OCI-LY1 (cell line): Measurements from ENCODE around the gene UCHL5.

Experiments
- H2AFZ ChIP-seq: fragments of 200-600 bp; sonication (generic), shearing (Covaris generic); 2 replicates; pipeline ENCODE4 v1.6.0; 2014; ENCODE audit warnings: antibody characterized with exemption, mild to moderate bottlenecking, low read length
- H3F3A ChIP-seq: fragments of 200-600 bp; sonication (generic), shearing (Covaris generic); 2 replicates; pipeline ENCODE4 v1.6.0; 2014; ENCODE audit warnings: mild to moderate bottlenecking, antibody characterized with exemption, low read length, moderate library complexity; ENCODE audit not compliant: insufficient read depth
- H3K27ac ChIP-seq: fragments of 200-600 bp; sonication (generic); 2 replicates; pipeline ENCODE4 v1.5.1; 2014; ENCODE audit warnings: low read length, mixed run types, mild to moderate bottlenecking, low read depth; ENCODE audit not compliant: poor library complexity, severe bottlenecking
- H3K27me3 ChIP-seq: fragments of 200-600 bp; sonication (generic); 2 replicates; pipeline ENCODE4 v1.6.0; 2014; ENCODE audit warnings: antibody characterized with exemption, mild to moderate bottlenecking, low read length, moderate library complexity; ENCODE audit not compliant: insufficient read depth
- H3K36me3 ChIP-seq: fragments of 200-600 bp; sonication (generic); 2 replicates; pipeline ENCODE4 v1.6.1; 2014; ENCODE audit warnings: mild to moderate bottlenecking, antibody characterized with exemption, low read length, moderate library complexity, mixed read lengths; ENCODE audit not compliant: insufficient read depth
- H3K4me1 ChIP-seq: fragments of 200-600 bp; sonication (generic); 2 replicates; pipeline ENCODE4 v1.5.1; 2014; ENCODE audit warnings: mild to moderate bottlenecking, low read length, moderate library complexity; ENCODE audit not compliant: insufficient read depth, severe bottlenecking
- H3K4me2 ChIP-seq: fragments of 200-600 bp; sonication (generic), shearing (Covaris generic); 2 replicates; pipeline ENCODE4 v1.6.1; 2014; ENCODE audit warnings: low read length
- H3K4me3 ChIP-seq: fragments of 200-600 bp; sonication (generic); 2 replicates; pipeline ENCODE4 v1.5.1; 2014; ENCODE audit warnings: low read length, low read depth, mild to moderate bottlenecking, mixed read lengths; ENCODE audit not compliant: poor library complexity, severe bottlenecking
- H3K79me2 ChIP-seq: fragments of 200-600 bp; shearing (Covaris generic); 2 replicates; pipeline ENCODE4 v1.6.1; 2016; ENCODE audit warnings: mixed run types, low read length, mixed read lengths; ENCODE audit not compliant: insufficient read depth
- H3K9ac ChIP-seq: fragments of 200-600 bp; sonication (generic), shearing (Covaris generic); 2 replicates; pipeline ENCODE4 v1.6.1; 2014; ENCODE audit warnings: mild to moderate bottlenecking, low read length, mixed read lengths
- H3K9me2 ChIP-seq: fragments of 200-600 bp; sonication (generic), shearing (Covaris generic); 2 replicates; pipeline ENCODE4 v1.6.1; 2014; ENCODE audit warnings: low read depth, mild to moderate bottlenecking, low read length, mixed read lengths
- H3K9me3 ChIP-seq: fragments of 200-600 bp; shearing (Covaris generic); 2 replicates; pipeline ENCODE4 v1.6.1; 2014; ENCODE audit warnings: low read length, mixed read lengths
- H4K20me1 ChIP-seq: fragments of 200-600 bp; sonication (generic), shearing (Covaris generic); 2 replicates; pipeline ENCODE4 v1.6.0; 2016; ENCODE audit warnings: mild to moderate bottlenecking, low read length; ENCODE audit not compliant: insufficient read depth
- EZH2 ChIP-seq: fragments of 200-600 bp; sonication (generic), shearing (Covaris generic); IDR thresholded peaks from 2 replicates; pipeline ENCODE4 v1.8.0; 2017; ENCODE audit warnings: borderline replicate concordance, mixed run types, mild to moderate bottlenecking, antibody characterized with exemption, low read length, moderate library complexity, mixed read lengths
- TF ChIP-seq, protein P1 (sequence below): fragments of 200-600 bp; sonication (generic), shearing (Covaris generic); IDR thresholded peaks from 2 replicates; pipeline ENCODE4 v1.5.1; 2017; ENCODE audit warnings: mild to moderate bottlenecking, antibody characterized with exemption, low read length, moderate library complexity, mixed read lengths

Gene UCHL5

DNA sequence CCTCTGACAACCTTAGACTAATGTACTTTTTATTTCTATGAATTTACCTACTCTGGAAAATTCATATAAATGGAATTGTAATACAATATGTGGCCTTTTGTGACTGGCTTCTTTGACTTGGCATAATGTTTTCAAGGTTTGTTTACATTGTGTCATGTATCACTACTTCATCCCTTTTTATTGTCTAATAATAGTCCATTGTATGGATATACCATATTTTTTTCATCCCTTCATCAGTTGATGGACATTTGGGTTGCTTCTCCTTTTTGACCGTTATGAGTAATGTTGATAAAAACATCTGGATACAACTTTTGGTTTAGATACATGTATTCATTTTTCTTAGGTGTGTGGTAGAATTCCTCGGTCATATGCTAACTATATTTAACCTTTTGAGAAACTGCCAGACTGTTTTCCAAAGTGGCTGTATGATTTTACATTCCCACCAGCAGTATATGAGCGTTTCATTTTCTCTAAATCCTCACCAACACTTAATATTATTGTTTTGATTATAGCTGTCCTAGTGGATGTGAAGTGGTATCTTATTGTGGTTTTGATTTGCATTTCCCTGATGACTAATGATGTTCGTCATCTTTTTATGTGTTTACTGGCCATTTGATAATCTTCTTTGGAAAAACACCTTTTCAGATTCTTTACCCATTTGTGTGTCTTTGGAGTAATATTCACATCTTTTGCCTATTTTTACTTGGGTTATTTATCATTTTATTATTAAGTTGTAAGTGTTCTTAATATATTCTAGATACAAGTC lies 3.7 kb upstream of the UCHL5 start:
- Histone ChIP-seq H3K4me2 (no peak overlapping the region), H3K4me1 (peaks cover 43% of the 10 kb centered on the region), H3K27me3 (no peaks in the 10 kb centered on the region), H3K36me3 (peaks cover 11% of the 10 kb centered on the region), H3F3A (no peaks in the 10 kb centered on the region), H2AFZ (no peak overlapping the region), H3K9ac (no peak overlapping the region), H4K20me1 (no peaks in the 10 kb centered on the region), H3K79me2 (peaks cover 84% of the 10 kb centered on the region), H3K27ac (no peak overlapping the region), H3K4me3 (no peak overlapping the region), H3K9me3 (no peaks in the 10 kb centered on the region), H3K9me2 (no peaks in the 10 kb centered on the region)
- no peak for TF ChIP-seq EZH2
- TF ChIP-seq, protein P1, sequence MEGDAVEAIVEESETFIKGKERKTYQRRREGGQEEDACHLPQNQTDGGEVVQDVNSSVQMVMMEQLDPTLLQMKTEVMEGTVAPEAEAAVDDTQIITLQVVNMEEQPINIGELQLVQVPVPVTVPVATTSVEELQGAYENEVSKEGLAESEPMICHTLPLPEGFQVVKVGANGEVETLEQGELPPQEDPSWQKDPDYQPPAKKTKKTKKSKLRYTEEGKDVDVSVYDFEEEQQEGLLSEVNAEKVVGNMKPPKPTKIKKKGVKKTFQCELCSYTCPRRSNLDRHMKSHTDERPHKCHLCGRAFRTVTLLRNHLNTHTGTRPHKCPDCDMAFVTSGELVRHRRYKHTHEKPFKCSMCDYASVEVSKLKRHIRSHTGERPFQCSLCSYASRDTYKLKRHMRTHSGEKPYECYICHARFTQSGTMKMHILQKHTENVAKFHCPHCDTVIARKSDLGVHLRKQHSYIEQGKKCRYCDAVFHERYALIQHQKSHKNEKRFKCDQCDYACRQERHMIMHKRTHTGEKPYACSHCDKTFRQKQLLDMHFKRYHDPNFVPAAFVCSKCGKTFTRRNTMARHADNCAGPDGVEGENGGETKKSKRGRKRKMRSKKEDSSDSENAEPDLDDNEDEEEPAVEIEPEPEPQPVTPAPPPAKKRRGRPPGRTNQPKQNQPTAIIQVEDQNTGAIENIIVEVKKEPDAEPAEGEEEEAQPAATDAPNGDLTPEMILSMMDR: no peak

DNA sequence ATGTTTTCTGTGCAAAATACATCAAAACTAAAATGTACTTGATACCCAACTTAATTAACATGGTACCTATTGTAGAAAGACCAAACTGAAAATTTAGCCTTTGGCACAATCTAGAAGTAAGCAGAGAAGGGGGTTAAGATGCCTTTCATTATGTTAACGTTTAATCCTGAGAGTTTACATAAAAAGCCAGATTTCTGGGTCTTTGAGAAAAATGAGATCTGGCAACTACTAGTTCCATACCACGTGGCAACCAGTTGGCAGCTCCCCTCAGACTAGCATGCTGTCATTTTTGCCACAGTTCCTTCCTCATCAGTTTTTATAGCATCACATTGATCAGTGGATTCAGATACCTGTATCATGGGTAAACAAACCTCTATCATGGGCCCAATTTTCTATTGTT lies 1.8 kb upstream of the UCHL5 start:
- no peak overlapping the region for H2AFZ ChIP-seq
- H3K4me3 ChIP-seq: peak overlapping the region; percentile 90
- H3K79me2 ChIP-seq: peaks cover 88% of the 10 kb centered on the region
- H3F3A ChIP-seq: 0 out of 2 replicates have a peak, but pooled peaks cover 4% of the 10 kb centered on the region
- peak overlapping the region; percentile 89 for H3K4me2 ChIP-seq
- H4K20me1 ChIP-seq: no peaks in the 10 kb centered on the region
- no peaks in the 10 kb centered on the region for H3K27me3 ChIP-seq
- H3K27ac ChIP-seq: peak overlapping the region; percentile 80
- H3K9me2 ChIP-seq: no peaks in the 10 kb centered on the region
- TF ChIP-seq, protein P1: no peak
- no peak for TF ChIP-seq EZH2
- peaks cover 22% of the 10 kb centered on the region for H3K36me3 ChIP-seq
- H3K9ac ChIP-seq: peak overlapping the region; percentile 92
- H3K9me3 ChIP-seq: no peaks in the 10 kb centered on the region
- H3K4me1 ChIP-seq: peaks cover 42% of the 10 kb centered on the region

DNA sequence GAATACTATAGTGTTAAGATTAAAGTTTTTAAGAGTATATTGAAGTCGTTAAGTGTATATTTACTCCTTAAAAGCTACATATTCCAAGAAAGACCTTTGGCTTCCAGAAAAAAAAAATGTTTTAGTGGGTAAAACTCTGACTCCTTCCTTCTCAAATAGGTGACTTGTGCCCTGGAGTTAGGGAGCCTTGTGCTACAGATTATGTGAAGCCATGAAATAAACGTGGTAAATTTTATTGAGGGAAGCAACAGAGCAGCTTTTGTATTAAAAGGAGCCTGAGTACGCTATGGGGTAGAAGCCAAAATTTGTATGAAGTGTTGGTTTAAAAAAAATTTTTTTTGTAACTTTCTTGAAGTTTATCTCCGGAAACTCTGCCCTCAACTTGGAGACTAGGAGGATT lies 1.2 kb upstream of the UCHL5 start:
- H3K9ac ChIP-seq: peak overlapping the region; percentile 92
- peak overlapping the region; percentile 89 for H3K4me2 ChIP-seq
- no peaks in the 10 kb centered on the region for H3K9me2 ChIP-seq
- 0 out of 2 replicates have a peak, but pooled peaks cover 4% of the 10 kb centered on the region for H3F3A ChIP-seq
- TF ChIP-seq EZH2: no peak
- TF ChIP-seq, protein P1: no peak
- H2AFZ ChIP-seq: no peak overlapping the region
- peaks cover 93% of the 10 kb centered on the region for H3K79me2 ChIP-seq
- H3K4me1 ChIP-seq: peaks cover 41% of the 10 kb centered on the region
- no peaks in the 10 kb centered on the region for H4K20me1 ChIP-seq
- peak overlapping the region; percentile 90 for H3K4me3 ChIP-seq
- H3K36me3 ChIP-seq: peaks cover 22% of the 10 kb centered on the region
- peak overlapping the region; percentile 80 for H3K27ac ChIP-seq
- H3K9me3 ChIP-seq: no peaks in the 10 kb centered on the region
- no peaks in the 10 kb centered on the region for H3K27me3 ChIP-seq
